HAP-1 (cell line): ENCODE measurements around the gene TMEM54.
A peak's percentile ranks its signal among the peaks of the same experiment; 100 is the strongest.

ENCODE experiments used
- DNase-seq, 2 experiments: peaks; one replicate each; pipeline ENCODE4 v3.0.0-alpha.2; 2016 to 2020; ENCODE audit warnings: low spot score in 2 of 2
- H3K27me3 ChIP-seq: fragments of 250-450 bp; sonication (Bioruptor Pico); 2 replicates; pipeline ENCODE4 v1.5.1; 2020; ENCODE audit warnings: low read depth, mild to moderate bottlenecking, moderate library complexity
- H3K36me3 ChIP-seq: fragments of 250-450 bp; sonication (Bioruptor Pico); replicated peaks from 2 replicates; pipeline ENCODE4 v1.5.1; 2020; ENCODE audit warnings: mild to moderate bottlenecking
- H3K4me1 ChIP-seq: fragments of 250-450 bp; sonication (Bioruptor Pico); 2 replicates; pipeline ENCODE4 v1.5.1; 2020; ENCODE audit warnings: mild to moderate bottlenecking
- H3K4me3 ChIP-seq: fragments of 250-450 bp; sonication (Bioruptor Pico); 2 replicates; pipeline ENCODE4 v1.5.1; 2020; ENCODE audit warnings: mild to moderate bottlenecking, moderate library complexity
- H3K9me3 ChIP-seq: fragments of 250-450 bp; sonication (Bioruptor Pico); 2 replicates; pipeline ENCODE4 v1.5.1; 2020; ENCODE audit warnings: mild to moderate bottlenecking, moderate library complexity
- in situ Hi-C: fragments of 300-500 bp; cut with MboI; formaldehyde crosslinking; loops from 3 replicates; pipeline ENCODE4 v1.14.3; 2020; ENCODE audit warnings: low sequenced_read_pairs, inconsistent platforms, mixed read lengths

The TMEM54 gene

DNA sequence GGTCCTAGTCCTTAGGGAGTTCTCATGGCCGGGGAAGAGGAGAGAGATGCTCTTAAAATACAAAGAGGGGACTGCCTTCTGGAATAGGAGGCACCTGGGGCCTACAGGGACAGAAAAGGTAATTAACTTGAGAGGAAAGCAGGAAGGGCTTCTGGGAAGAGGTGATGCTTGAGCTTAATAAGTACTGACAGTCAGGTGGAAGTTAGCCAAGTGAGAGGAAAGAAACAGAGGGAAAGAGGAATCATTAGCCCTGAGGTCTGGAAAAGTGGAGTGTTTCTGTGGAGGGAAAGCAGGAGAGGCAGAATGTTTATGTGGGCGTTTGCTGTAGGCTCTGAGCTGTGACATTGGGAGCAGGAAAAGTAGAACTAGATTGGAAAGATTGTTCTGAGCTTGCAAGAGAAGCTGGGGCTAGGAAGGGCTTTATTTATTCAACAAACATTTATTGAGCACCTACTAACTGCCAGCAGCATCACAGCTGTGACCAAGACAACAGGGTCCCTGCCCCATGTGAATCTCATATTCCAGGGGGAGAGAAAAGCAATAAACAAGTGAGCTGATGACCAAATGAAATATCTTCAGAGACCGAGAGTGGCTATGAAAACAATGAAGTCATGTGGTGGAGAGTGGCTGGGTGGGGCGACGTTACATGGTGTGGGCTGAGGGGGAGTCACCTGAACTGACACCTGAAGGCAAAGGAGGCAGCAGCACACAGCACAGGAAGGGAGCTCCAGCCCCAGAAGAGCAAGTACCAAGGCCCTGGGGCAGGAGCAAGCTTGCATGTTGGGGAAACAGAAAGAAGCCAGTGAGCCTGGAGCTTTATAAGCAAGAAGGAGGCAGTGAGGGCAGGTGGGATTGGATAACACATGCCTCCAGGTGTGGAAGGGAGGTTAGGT, 26.1 kb downstream of the TMEM54 start:
- H3K4me1 ChIP-seq, result peaks cover 12% of the 10 kb centered on the region; the same call in 1 of the 2 replicates
- H3K36me3 ChIP-seq, result no peaks in the 10 kb centered on the region
- no peak for DNase-seq
- H3K9me3 ChIP-seq, result no peaks in the 10 kb centered on the region
- in situ Hi-C loops, result no loop called here
- H3K27me3 ChIP-seq, result no peaks in the 10 kb centered on the region
- no peak overlapping the region for H3K4me3 ChIP-seq

DNA sequence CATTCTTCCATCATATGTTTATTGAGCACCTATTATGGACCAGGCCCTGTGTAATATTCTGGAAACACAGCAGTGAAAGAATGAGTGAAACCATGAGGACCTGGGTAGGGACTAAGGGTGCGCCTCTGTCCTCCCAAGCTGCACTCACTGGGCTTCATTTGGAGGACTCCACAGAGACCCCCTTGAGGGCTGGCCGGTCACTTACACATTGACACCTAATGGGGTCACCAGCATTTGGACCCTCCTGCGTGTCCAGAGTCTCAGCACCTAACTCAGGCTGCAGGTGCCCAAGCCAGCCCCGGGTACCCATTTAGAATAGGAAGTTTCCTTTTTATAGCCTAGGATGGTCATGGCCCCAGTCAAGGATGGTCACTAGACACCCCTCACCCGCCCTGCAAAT, 27.7 kb downstream of the TMEM54 start:
- no peak for DNase-seq
- Histone ChIP-seq H3K4me3 (no peak overlapping the region), H3K4me1 (peaks cover 13% of the 10 kb centered on the region; the same call in 1 of the 2 replicates), H3K9me3 (no peaks in the 10 kb centered on the region), H3K36me3 (no peaks in the 10 kb centered on the region), H3K27me3 (no peaks in the 10 kb centered on the region)
- in situ Hi-C loops, result no loop called here

DNA sequence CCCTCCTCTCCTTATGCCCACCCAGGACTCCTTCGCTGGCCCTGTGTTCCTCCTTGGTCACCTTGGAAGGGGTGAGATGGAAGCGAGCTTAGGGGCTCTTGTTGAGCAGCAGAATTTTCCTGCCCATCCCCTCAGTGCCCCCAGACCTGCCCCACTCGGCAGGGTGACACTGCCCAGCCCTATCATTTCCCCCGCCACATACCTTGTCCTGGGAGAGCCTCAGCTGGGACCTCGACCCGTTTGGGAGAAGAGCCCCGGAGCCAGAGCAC, 29.1 kb downstream of the TMEM54 start:
- in situ Hi-C loops, result no loop called here
- H3K36me3 ChIP-seq, result no peaks in the 10 kb centered on the region
- DNase-seq, result no peak
- no peak overlapping the region for H3K4me3 ChIP-seq
- no peaks in the 10 kb centered on the region for H3K9me3 ChIP-seq
- H3K27me3 ChIP-seq, result no peaks in the 10 kb centered on the region
- H3K4me1 ChIP-seq, result peaks cover 13% of the 10 kb centered on the region; the same call in 1 of the 2 replicates

DNA sequence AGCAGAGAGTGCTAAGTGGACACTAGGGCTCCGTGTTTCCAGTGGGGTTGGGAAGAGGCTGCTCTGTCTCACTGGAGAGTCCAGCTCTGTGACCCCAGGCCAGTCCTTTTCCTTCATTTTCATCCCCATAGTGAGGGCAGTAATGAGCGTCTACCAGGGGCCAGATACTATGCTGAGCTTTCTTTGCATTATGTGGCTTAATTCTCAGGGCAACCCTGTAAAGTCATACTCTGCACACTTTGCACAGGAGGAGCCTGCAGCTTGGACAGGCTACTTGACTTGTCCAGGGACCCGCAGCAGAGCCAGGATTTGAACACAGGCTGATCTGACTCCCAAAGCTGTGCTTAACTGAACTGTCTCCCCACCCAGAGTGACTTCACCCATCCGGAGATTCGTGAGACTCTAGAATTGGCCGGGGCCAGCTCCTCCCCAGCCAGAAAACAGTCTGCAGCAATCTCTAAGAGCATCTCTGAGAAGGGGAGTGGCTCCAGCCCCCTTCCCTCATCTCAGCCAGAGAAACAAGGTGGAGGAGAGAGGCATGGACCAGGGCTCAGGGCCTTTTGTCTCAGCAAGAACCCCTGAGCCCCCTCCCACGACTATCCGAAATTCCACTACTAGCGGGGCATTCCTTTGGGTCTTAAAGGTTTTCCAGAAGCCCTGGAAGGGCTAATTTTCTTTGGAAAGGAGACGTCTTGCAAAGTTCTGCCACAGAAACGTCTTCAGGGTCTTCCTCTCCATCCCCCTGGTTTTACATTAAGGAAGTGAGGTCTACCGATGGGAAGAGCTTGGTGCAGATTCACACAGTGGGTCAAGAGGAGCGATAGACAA, 29.6 kb downstream of the TMEM54 start:
- H3K27me3 ChIP-seq, result no peaks in the 10 kb centered on the region
- peak overlapping the region; percentile 28 for H3K4me3 ChIP-seq
- no peaks in the 10 kb centered on the region for H3K9me3 ChIP-seq
- no peak for DNase-seq
- H3K36me3 ChIP-seq, result no peaks in the 10 kb centered on the region
- in situ Hi-C loops, result no loop called here
- H3K4me1 ChIP-seq, result peaks cover 13% of the 10 kb centered on the region; the same call in 1 of the 2 replicates

DNA sequence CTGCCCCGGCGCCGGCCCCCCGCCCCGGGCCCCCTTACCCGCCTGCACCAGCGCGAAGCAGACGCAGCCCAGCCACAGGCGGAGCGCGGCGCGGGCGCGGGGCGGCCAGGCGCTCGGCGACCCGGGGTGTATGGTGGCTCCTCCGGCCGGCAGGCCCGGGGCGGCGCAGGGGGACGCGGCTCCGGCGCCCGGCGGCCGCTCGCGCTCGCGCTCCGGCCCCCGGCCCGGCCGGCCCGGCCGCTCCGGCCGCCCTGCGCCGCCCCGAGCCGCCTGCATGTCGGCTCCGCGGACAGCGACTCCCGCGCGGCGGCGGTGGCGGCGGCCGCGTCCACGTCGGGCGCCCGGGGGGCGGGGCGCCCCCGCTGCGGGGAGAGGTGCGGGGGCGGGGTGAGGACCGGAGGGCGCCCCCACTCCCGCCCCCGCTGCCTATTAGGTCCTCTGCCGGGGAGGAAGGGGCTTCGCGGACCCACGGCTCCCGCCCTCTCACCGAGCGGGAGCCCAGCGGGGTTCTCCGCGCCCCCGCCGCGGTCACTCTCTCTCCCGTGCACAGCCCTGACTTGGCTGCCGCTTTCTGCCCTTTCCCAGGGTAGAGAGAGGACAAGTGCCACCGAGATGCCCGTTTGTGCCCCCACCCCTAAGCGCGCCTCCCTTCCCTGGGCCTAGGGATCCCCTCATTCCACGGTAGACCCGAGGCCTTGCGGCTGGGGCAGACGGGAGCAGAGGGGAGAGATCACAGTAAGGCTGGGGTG, 30.4 kb downstream of the TMEM54 start, which contains the start of gene FNDC5:
Gene FNDC5, minus strand, starts transcription at position 298 of the 749 bp plus-strand sequence.
- H3K9me3 ChIP-seq, result no peaks in the 10 kb centered on the region
- no peaks in the 10 kb centered on the region for H3K36me3 ChIP-seq
- in situ Hi-C loops, result no loop called here
- H3K4me1 ChIP-seq, result peaks cover 21% of the 10 kb centered on the region
- H3K27me3 ChIP-seq, result no peaks in the 10 kb centered on the region
- H3K4me3 ChIP-seq, result peak within 1 kb of the TSS; percentile 28
- peak; percentile 29 to 67 for DNase-seq

DNA sequence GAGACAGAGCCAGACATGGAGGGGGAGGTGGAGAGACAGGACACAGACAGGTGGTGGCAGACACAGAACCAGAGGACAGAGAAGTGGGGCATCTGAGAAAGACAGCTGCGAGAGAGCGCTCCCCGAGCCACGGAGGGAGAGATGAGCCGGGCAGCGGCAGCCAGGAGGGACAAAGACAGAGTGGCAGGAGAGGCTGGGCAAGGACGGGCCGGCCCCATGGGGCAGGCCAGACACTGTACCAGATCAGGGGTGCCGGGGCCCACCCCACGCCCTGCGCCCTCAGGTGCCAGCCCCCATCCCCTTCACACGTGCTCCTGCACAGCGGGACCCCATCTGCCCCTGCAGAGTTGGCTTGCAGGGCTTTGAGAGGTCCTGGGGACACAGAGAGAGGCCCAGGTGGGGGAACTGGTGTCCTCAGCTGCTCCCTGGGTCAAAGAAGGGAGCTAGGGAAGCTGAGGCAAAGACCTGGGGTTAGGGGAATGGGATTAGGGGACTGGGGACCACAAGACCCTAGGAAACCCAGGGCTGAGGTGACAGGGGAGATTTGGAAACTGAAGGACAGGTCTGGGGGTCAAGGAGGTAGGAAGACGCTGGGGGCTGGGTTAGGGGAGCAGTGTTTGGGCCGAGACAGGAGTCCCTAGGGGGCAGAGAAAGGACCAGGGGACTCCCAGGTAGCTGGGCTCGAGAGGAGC, 31.1 kb downstream of the TMEM54 start:
- Histone ChIP-seq H3K4me1 (peaks cover 25% of the 10 kb centered on the region), H3K4me3 (peak overlapping the region; percentile 22), H3K36me3 (no peaks in the 10 kb centered on the region), H3K27me3 (no peaks in the 10 kb centered on the region), H3K9me3 (no peaks in the 10 kb centered on the region)
- DNase-seq, result no peak
- in situ Hi-C loops, result no loop called here

DNA sequence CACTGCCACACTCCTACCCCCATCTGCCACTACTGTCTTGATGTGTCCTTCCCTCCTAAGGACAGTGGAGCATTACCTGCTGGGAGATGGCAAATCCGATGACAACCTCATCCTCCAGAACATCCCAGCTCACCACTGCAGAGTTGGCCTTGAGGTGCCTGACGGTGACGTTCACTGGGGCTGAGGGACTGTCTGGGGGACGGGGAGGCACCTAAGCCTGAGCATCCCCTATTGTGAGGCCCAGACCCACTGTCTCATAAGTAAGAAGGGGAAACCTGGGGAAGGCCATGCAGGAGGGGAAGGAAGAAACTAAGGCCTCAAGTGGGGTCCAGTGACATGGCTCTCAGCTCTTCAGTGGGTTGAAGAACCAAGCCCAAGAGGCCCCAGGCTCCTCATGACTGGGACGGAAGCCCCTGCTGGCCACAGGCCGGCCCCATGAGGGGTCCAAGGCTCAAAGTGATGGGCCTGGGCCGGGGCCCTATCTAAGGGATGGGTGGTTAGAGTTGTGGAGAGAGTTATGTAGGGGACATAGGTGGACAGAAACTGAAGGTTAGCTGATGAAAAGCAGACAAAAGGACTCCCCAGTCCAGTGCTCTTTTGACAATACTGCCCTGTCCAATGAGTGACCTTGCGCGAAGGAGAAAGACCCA, 32.3 kb downstream of the TMEM54 start:
- in situ Hi-C loops, result no loop called here
- Histone ChIP-seq H3K9me3 (no peaks in the 10 kb centered on the region), H3K4me1 (peaks cover 25% of the 10 kb centered on the region), H3K4me3 (no peak overlapping the region), H3K36me3 (peaks cover 2% of the 10 kb centered on the region; the same call in 1 of the 2 replicates), H3K27me3 (no peaks in the 10 kb centered on the region)
- DNase-seq, result no peak

DNA sequence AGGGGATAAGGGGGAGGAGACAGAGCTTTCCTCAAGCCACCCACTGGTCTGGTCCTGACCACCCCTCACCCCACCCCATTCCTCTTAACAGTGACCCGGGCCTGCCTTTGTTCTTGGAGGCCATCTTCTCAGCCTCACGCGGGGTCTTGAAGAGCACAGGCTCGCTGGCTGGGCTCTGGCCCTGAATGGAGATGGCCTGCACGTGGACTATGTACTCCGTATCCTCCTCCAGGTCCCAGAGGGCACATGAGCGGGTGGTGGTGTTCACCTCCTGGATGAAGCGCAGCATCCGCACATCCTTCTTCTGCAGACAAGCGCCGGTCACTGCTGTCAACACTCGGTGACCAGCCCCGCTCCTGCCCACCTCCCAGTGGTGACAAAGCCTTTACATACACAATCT, 33.1 kb downstream of the TMEM54 start:
- H3K4me1 ChIP-seq, result peaks cover 25% of the 10 kb centered on the region
- H3K36me3 ChIP-seq, result peaks cover 3% of the 10 kb centered on the region; the same call in 1 of the 2 replicates
- DNase-seq, result no peak
- H3K4me3 ChIP-seq, result no peak overlapping the region
- no peaks in the 10 kb centered on the region for H3K27me3 ChIP-seq
- in situ Hi-C loops, result no loop called here
- H3K9me3 ChIP-seq, result no peaks in the 10 kb centered on the region

DNA sequence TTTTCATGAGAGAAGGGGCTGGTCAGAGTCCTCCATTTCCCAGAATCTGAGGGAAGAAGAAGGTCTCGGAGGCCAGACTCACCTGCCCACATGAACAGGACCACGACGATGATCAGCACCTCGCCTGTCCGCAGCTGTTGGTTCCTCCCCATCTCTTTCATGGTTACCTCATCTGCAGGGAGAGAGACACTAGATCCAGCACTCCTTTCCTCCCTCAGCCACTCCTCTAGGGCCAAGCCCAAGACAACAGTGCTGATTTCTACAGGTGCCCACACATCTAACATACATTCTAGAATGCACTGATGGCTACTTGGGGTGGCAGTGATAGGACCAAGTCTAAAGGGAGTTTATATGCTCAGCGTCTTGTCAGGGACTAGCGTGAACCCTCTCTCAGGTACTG, 33.5 kb downstream of the TMEM54 start:
- in situ Hi-C loops, result no loop called here
- H3K36me3 ChIP-seq, result peaks cover 3% of the 10 kb centered on the region; the same call in 1 of the 2 replicates
- no peaks in the 10 kb centered on the region for H3K27me3 ChIP-seq
- peaks cover 23% of the 10 kb centered on the region for H3K4me1 ChIP-seq
- no peak overlapping the region for H3K4me3 ChIP-seq
- no peaks in the 10 kb centered on the region for H3K9me3 ChIP-seq
- no peak for DNase-seq

DNA sequence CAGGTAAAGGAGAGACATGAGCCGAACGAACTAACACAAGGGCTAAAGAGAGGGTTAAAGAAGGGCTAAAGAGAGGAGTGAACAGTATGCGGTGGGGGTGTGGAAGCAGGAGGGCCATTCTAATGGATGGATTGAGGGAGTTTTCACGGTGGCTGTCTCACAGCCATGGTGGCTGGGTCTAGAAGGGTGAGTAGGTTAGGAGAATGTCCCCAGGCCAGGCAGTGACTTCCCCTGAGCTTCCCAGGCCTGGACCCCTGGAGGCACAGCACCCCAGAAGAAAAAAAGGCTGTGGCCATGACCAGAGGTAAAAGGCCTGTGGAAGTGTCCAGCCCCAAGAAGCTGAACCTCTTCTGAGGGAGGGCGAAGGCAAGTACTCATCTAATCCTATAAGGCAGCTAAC, 34.0 kb downstream of the TMEM54 start:
- peaks cover 20% of the 10 kb centered on the region for H3K4me1 ChIP-seq
- no peak overlapping the region for H3K4me3 ChIP-seq
- no peak for DNase-seq
- peaks cover 3% of the 10 kb centered on the region; the same call in 1 of the 2 replicates for H3K36me3 ChIP-seq
- no peaks in the 10 kb centered on the region for H3K9me3 ChIP-seq
- in situ Hi-C loops, result no loop called here
- H3K27me3 ChIP-seq, result no peaks in the 10 kb centered on the region

DNA sequence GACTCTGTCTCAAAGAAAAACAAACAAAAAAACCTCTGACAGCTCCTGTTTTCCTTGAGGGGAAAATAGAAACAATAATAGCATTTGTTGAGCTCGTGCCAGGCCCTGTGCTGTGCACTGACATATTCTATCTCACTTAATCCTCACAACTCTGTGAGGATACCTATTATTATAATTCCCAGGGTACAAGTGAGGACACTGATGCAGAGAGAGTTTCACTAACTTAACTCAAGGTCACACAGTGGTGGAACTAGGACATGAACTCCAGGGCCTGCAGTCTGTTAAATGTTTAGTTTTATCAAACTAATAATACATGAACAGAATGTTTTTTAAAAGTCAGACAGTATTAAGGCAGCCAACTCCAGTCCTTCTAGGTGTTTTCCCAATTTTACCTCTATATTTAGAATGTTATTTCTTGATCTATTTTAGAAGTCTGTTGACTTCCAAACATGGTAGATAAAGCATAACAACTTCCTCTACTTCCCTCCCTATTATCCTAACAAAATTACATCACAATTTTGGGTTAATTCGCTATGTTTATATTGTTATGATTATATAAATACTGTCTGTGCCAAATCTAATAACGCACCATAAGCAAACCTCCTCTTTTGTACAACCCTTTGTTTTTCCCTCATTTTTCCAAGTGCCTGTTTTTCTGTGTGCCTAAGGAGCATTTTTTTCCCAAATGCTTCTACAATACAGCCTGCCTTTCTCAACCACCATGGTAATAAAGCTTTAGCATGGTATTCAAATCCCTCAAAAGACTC, 35.4 kb downstream of the TMEM54 start:
- DNase-seq, result peak in 1 of 2 experiments; percentile 19
- H3K36me3 ChIP-seq, result peaks cover 5% of the 10 kb centered on the region; the same call in 1 of the 2 replicates
- H3K4me3 ChIP-seq, result no peak overlapping the region

DNA sequence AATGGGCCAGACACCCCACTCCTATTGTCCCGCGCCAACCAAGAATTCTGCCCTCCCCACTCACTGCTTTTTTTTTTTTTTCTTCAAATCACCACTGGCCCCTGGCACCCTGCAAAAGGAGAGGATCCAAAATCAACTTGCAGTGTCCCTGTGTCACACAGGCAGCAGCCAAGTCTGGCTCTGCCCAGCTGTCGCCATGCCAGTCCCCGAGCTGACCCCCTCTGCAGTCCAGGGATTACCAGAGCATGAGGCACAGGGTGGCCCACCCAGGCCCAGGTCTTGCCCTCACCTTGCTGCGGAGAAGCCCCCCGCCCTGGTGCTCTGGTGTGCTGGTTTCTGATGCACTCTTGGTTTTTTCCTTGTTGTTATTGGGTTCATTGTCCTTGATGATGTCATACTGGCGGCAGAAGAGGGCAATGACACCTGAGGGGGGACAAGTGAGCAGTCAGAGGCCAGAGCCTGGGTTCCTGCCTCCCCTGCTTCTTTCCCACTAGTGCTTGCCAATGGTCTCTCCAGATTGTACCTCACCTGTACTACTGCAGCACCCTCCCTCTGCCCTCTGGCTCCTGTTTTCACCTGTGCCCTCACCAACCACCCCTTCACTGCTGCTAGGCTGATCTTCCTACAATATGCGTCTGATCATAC, 36.7 kb downstream of the TMEM54 start:
- DNase-seq, result no peak
- Histone ChIP-seq H3K4me3 (no peak overlapping the region), H3K9me3 (no peaks in the 10 kb centered on the region), H3K36me3 (peaks cover 6% of the 10 kb centered on the region; the same call in 1 of the 2 replicates), H3K27me3 (no peaks in the 10 kb centered on the region), H3K4me1 (peaks cover 13% of the 10 kb centered on the region)
- in situ Hi-C loops, result no loop called here

More for the DNA sequence above, 35.4 kb downstream of the TMEM54 start:
- in situ Hi-C loops, result no loop called here
- Histone ChIP-seq H3K4me1 (peaks cover 16% of the 10 kb centered on the region), H3K9me3 (no peaks in the 10 kb centered on the region), H3K27me3 (no peaks in the 10 kb centered on the region)
